Ramos (cell line): ENCODE measurements around the gene HSPB6.
"Not testable (repeated sequence)": the region's sequence is repeated elsewhere in the genome, so short reads cannot be mapped to it uniquely, and the experiment has no call there.

Source experiments
- in situ Hi-C: fragments of 300-500 bp; cut with MboI; formaldehyde crosslinking; loops from one replicate; pipeline ENCODE4 v1.14.3; 2022; ENCODE audit warnings: low sequenced_read_pairs; ENCODE audit not compliant: unreplicated experiment

HSPB6 gene

GRCh38 chr19:35756377-35757230 lies at the start of gene HSPB6:
TSS of gene HSPB6 (minus strand) at chr19:35757029. CDS start at chr19:35757008, 21 bp downstream.
- in situ Hi-C loops: no loop called here

GRCh38 chr19:35806597-35806996 lies 49.8 kb upstream of the HSPB6 start:
- in situ Hi-C loops: no loop called here

GRCh38 chr19:35805526-35806102 lies 48.8 kb upstream of the HSPB6 start:
- in situ Hi-C loops: no loop called here

- in situ Hi-C loops: no loop called here
These were observed 45.0 kb upstream of the HSPB6 start for GRCh38 chr19:35801828-35802227.

GRCh38 chr19:35797663-35798062 lies 40.8 kb upstream of the HSPB6 start:
- in situ Hi-C loops: no loop called here

GRCh38 chr19:35796645-35797542 lies 40.1 kb upstream of the HSPB6 start:
- in situ Hi-C loops: no loop called here

- in situ Hi-C loops: not testable (repeated sequence)
These were observed 38.7 kb upstream of the HSPB6 start for GRCh38 chr19:35795564-35795963.

- in situ Hi-C loops: no loop called here
These were observed 36.7 kb upstream of the HSPB6 start for GRCh38 chr19:35793381-35794165.

GRCh38 chr19:35792888-35793287 lies 36.1 kb upstream of the HSPB6 start:
- in situ Hi-C loops: no loop called here

- in situ Hi-C loops: no loop called here
These were observed 35.5 kb upstream of the HSPB6 start for GRCh38 chr19:35792312-35792711.

GRCh38 chr19:35791814-35792279 lies 35.0 kb upstream of the HSPB6 start:
- in situ Hi-C loops: no loop called here

GRCh38 chr19:35790981-35791813 lies 34.4 kb upstream of the HSPB6 start:
- in situ Hi-C loops: no loop called here

- in situ Hi-C loops: no loop called here
These were observed 33.4 kb upstream of the HSPB6 start for GRCh38 chr19:35789978-35790944.

GRCh38 chr19:35789195-35789977 lies 32.6 kb upstream of the HSPB6 start:
- in situ Hi-C loops: no loop called here

GRCh38 chr19:35788205-35788960 lies 31.6 kb upstream of the HSPB6 start:
- in situ Hi-C loops: no loop called here

- in situ Hi-C loops: no loop called here
These were observed 30.5 kb upstream of the HSPB6 start for GRCh38 chr19:35787227-35787799.
